Astrocyte of the hippocampus (primary cell): ENCODE measurements around the gene LRRC10B.

Experiments used
- DNase-seq: peaks from one replicate; pipeline ENCODE4 v3.0.0; 2011; ENCODE audit warnings: low read depth, low spot score

The LRRC10B gene

GRCh38 chr11:61509043-61510029 lies 787 bp downstream of the LRRC10B start:
- DNase-seq = peak; percentile 91

GRCh38 chr11:61510166-61510919 lies 1.8 kb downstream of the LRRC10B start:
- no peak for DNase-seq

GRCh38 chr11:61510974-61511373 lies 2.4 kb downstream of the LRRC10B start:
- no peak for DNase-seq

- DNase-seq = no peak
Observed at GRCh38 chr11:61511383-61511782, 2.8 kb downstream of the LRRC10B start.

GRCh38 chr11:61512435-61512834 lies 3.9 kb downstream of the LRRC10B start:
- no peak for DNase-seq

GRCh38 chr11:61513143-61513765 lies 4.7 kb downstream of the LRRC10B start:
- DNase-seq = no peak

- DNase-seq = no peak
Observed at GRCh38 chr11:61514050-61514917, 5.7 kb downstream of the LRRC10B start.

- DNase-seq = no peak
Observed at GRCh38 chr11:61515686-61516085, 7.1 kb downstream of the LRRC10B start.

GRCh38 chr11:61516191-61516590 lies 7.6 kb downstream of the LRRC10B start:
- DNase-seq = no peak

GRCh38 chr11:61516675-61517572 lies 8.4 kb downstream of the LRRC10B start:
- DNase-seq = peak; percentile 59

- no peak for DNase-seq
Observed at GRCh38 chr11:61518032-61518795, 9.7 kb downstream of the LRRC10B start.

- no peak for DNase-seq
Observed at GRCh38 chr11:61522881-61523280, 14.3 kb downstream of the LRRC10B start.

GRCh38 chr11:61524446-61524845 lies 15.9 kb downstream of the LRRC10B start:
- no peak for DNase-seq

- no peak for DNase-seq
Observed at GRCh38 chr11:61524963-61525587, 16.5 kb downstream of the LRRC10B start.

- DNase-seq = no peak
Observed at GRCh38 chr11:61526229-61526628, 17.7 kb downstream of the LRRC10B start.

- DNase-seq = no peak
Observed at GRCh38 chr11:61526956-61527731, 18.6 kb downstream of the LRRC10B start.

GRCh38 chr11:61528114-61528513 lies 19.6 kb downstream of the LRRC10B start:
- DNase-seq = no peak
